Neural cell (in vitro differentiated cells): Measurements from ENCODE around the gene KCNAB1. TPM values are rescaled to one million over a fixed set of nuclear protein-coding genes. Genes with fewer than 3 reads are reported as not detected.

Experiments
- H2AFZ ChIP-seq: fragments of 200-600, 300-800 bp; sonication (generic), shearing (Covaris generic); 2 replicates; pipeline ENCODE4 v1.6.0; 2014; ENCODE audit warnings: low read depth, mild to moderate bottlenecking, antibody characterized with exemption, low read length, moderate library complexity
- H3F3A ChIP-seq: fragments of 200-600 bp; shearing (Covaris generic); 2 replicates; pipeline ENCODE4 v1.6.1; 2016; ENCODE audit warnings: mild to moderate bottlenecking, moderate library complexity, mixed read lengths, antibody characterized with exemption, low read length; ENCODE audit not compliant: insufficient read depth, poor library complexity, severe bottlenecking
- H3K27ac ChIP-seq: fragments of 200-600, 300-800 bp; sonication (generic), shearing (Covaris generic); 2 replicates; pipeline ENCODE4 v1.5.1; 2014; ENCODE audit warnings: mild to moderate bottlenecking, low read length, moderate library complexity
- H3K27me3 ChIP-seq: fragments of 300-800, 200-600 bp; sonication (generic), shearing (Covaris generic); 2 replicates; pipeline ENCODE4 v1.6.0; 2014; ENCODE audit warnings: mild to moderate bottlenecking, low read depth, low read length, moderate library complexity; ENCODE audit not compliant: insufficient read depth
- H3K36me3 ChIP-seq: fragments of 300-800, 200-600 bp; sonication (generic), shearing (Covaris generic); 2 replicates; pipeline ENCODE4 v1.5.1; 2014; ENCODE audit warnings: mild to moderate bottlenecking, antibody characterized with exemption, low read length, moderate library complexity; ENCODE audit not compliant: insufficient read depth
- H3K4me2 ChIP-seq: fragments of 300-800, 200-600 bp; sonication (generic), shearing (Covaris generic); 2 replicates; pipeline ENCODE4 v1.6.0; 2014; ENCODE audit warnings: mild to moderate bottlenecking, low read length
- H3K4me3 ChIP-seq: fragments of 300-800, 200-600 bp; sonication (generic), shearing (Covaris generic); 2 replicates; pipeline ENCODE4 v1.5.1; 2014; ENCODE audit warnings: mild to moderate bottlenecking, low read length, moderate library complexity
- H3K79me2 ChIP-seq: fragments of 200-600 bp; shearing (Covaris generic); replicated peaks from 2 replicates; pipeline ENCODE4 v1.6.0; 2014; ENCODE audit warnings: mild to moderate bottlenecking, low read length, moderate library complexity; ENCODE audit not compliant: insufficient read depth
- H3K9ac ChIP-seq: fragments of 300-800, 200-600 bp; sonication (generic), shearing (Covaris generic); 2 replicates; pipeline ENCODE4 v1.6.1; 2016; ENCODE audit warnings: mild to moderate bottlenecking, low read length, mixed read lengths
- H3K9me2 ChIP-seq: fragments of 200-600 bp; shearing (Covaris generic); 2 replicates; pipeline ENCODE4 v1.6.1; 2016; ENCODE audit warnings: mild to moderate bottlenecking, low read length, mixed read lengths; ENCODE audit not compliant: insufficient read depth
- H3K9me3 ChIP-seq: fragments of 200-600, 300-800 bp; sonication (generic), shearing (Covaris generic); 2 replicates; pipeline ENCODE4 v1.6.1; 2016; ENCODE audit warnings: mild to moderate bottlenecking, mixed run types, low read length, moderate library complexity, mixed read lengths
- H4K20me1 ChIP-seq: fragments of 200-600 bp; shearing (Covaris generic); 2 replicates; pipeline ENCODE4 v1.6.1; 2016; ENCODE audit warnings: mild to moderate bottlenecking, mixed run types; ENCODE audit not compliant: insufficient read depth
- CTCF ChIP-seq: fragments of 450-650 bp; IDR thresholded peaks from 2 replicates; pipeline ENCODE4 v1.5.1; 2014; ENCODE audit warnings: antibody characterized with exemption, mild to moderate bottlenecking, moderate library complexity; ENCODE audit not compliant: poor library complexity, severe bottlenecking
- EP300 ChIP-seq: fragments of 450-650 bp; conservative IDR thresholded peaks from 2 replicates; pipeline ENCODE4 v1.6.1; 2014; ENCODE audit warnings: antibody characterized with exemption, mild to moderate bottlenecking, moderate library complexity; ENCODE audit not compliant: poor library complexity, severe bottlenecking
- EZH2 ChIP-seq: fragments of 200-600, 300-800 bp; shearing (Covaris generic), sonication (generic); IDR thresholded peaks from 2 replicates; pipeline ENCODE4 v1.6.1; 2014; ENCODE audit warnings: antibody characterized with exemption, low read length, borderline replicate concordance, mild to moderate bottlenecking; ENCODE audit not compliant: insufficient read depth, poor library complexity, severe bottlenecking
- MXI1 ChIP-seq: fragments of 450-650 bp; conservative IDR thresholded peaks from 2 replicates; pipeline ENCODE4 v1.6.1; 2014; ENCODE audit warnings: antibody characterized with exemption, mild to moderate bottlenecking; ENCODE audit not compliant: poor library complexity, severe bottlenecking
- POLR2AphosphoS5 ChIP-seq: IDR thresholded peaks from 2 replicates; pipeline ENCODE4 v1.6.1; 2012
- RAD21 ChIP-seq: fragments of 450-650 bp; conservative IDR thresholded peaks from 2 replicates; pipeline ENCODE4 v1.6.1; 2014; ENCODE audit warnings: antibody characterized with exemption, mild to moderate bottlenecking, moderate library complexity
- REST ChIP-seq: IDR thresholded peaks from 2 replicates; pipeline ENCODE4 v1.6.1; 2012; ENCODE audit warnings: borderline replicate concordance
- SMC3 ChIP-seq: fragments of 450-650 bp; conservative IDR thresholded peaks from 2 replicates; pipeline ENCODE4 v1.6.1; 2014; ENCODE audit warnings: antibody characterized with exemption, mild to moderate bottlenecking, moderate library complexity; ENCODE audit not compliant: poor library complexity
- TAF1 ChIP-seq: IDR thresholded peaks from 2 replicates; pipeline ENCODE4 v1.6.1; 2012; ENCODE audit warnings: low read depth
- polyA plus RNA-seq: library from polyadenylated mRNA; depleted of rRNA; stranded (reverse); fragments of >200 nt; gene quantifications from 2 replicates; pipeline ENCODE4 v1.2.3, GENCODE V29; 2014

KCNAB1 gene
- polyA plus RNA-seq, 1 donor from 2014 or later, result 14.9 TPM

- Histone ChIP-seq H3K27ac (no peak overlapping the region), H4K20me1 (no peaks in the 10 kb centered on the region), H2AFZ (no peak overlapping the region)
These were observed 296.6 kb downstream of the KCNAB1 start for GRCh38 chr3:156416846-156417558.

More at GRCh38 chr3:156416846-156417558, 296.6 kb downstream of the KCNAB1 start:
- Histone ChIP-seq H3K27me3 (no peaks in the 10 kb centered on the region), H3K4me3 (no peak overlapping the region), H3K36me3 (no peaks in the 10 kb centered on the region), H3K79me2 (no peaks in the 10 kb centered on the region), H3F3A (no peaks in the 10 kb centered on the region), H3K4me2 (no peak overlapping the region), H3K9ac (no peak overlapping the region), H3K9me2 (no peaks in the 10 kb centered on the region), H3K9me3 (no peaks in the 10 kb centered on the region)
- TF ChIP-seq RAD21 (no peak), EZH2 (no peak), CTCF (no peak), MXI1 (no peak), SMC3 (no peak), TAF1 (no peak), POLR2AphosphoS5 (no peak), REST (no peak), EP300 (no peak)
